Duodenal mucosa (tissue), 2 donors: ENCODE results near the gene SFRP2.

Source experiments
- H3K27ac ChIP-seq: one replicate; pipeline ENCODE4 v1.7.0; 2013; ENCODE audit warnings: low read depth, low read length
- H3K27me3 ChIP-seq, 2 donors: one replicate each; pipeline ENCODE4 v1.7.0; 2013; ENCODE audit warnings: low read length in 2 of 2, control low read depth in 1 of 2; ENCODE audit not compliant: insufficient read depth in 2 of 2, control insufficient read depth in 1 of 2
- H3K36me3 ChIP-seq, 2 donors: one replicate each; pipeline ENCODE4 v1.7.0; 2013; ENCODE audit warnings: low read length in 2 of 2, control low read depth in 1 of 2; ENCODE audit not compliant: insufficient read depth in 2 of 2, control insufficient read depth in 1 of 2
- H3K4me1 ChIP-seq, 2 donors: one replicate each; pipeline ENCODE4 v1.7.0; 2013; ENCODE audit warnings: low read length in 2 of 2, control low read depth in 1 of 2; ENCODE audit not compliant: insufficient read depth in 2 of 2, control insufficient read depth in 1 of 2
- H3K4me3 ChIP-seq, 2 donors: one replicate each; pipeline ENCODE4 v1.7.0; 2013; ENCODE audit warnings: low read length in 2 of 2, low read depth in 1 of 2
- H3K9ac ChIP-seq, 2 donors: one replicate each; pipeline ENCODE4 v1.7.0; 2013; ENCODE audit warnings: low read length in 2 of 2, low read depth in 1 of 2
- H3K9me3 ChIP-seq, 2 donors: one replicate each; pipeline ENCODE4 v1.7.0; 2013; ENCODE audit warnings: low read length in 2 of 2, control low read depth in 1 of 2; ENCODE audit not compliant: control insufficient read depth in 1 of 2

The SFRP2 gene, protein sequence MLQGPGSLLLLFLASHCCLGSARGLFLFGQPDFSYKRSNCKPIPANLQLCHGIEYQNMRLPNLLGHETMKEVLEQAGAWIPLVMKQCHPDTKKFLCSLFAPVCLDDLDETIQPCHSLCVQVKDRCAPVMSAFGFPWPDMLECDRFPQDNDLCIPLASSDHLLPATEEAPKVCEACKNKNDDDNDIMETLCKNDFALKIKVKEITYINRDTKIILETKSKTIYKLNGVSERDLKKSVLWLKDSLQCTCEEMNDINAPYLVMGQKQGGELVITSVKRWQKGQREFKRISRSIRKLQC

GRCh38 chr4:153788413-153789276 lies at the start of gene SFRP2:
TSS of gene SFRP2 (minus strand) at chr4:153789083. CDS start at chr4:153788835, 248 bp downstream.
- Histone ChIP-seq H3K4me1 (peaks cover 13 to 14% of the 10 kb centered on the region in 2 donors), H3K9ac (no peak within 1 kb of the TSS), H3K27me3 (peaks cover 78 to 86% of the 10 kb centered on the region in 2 donors), H3K36me3 (no peaks in the 10 kb centered on the region), H3K9me3 (no peaks in the 10 kb centered on the region), H3K4me3 (peak within 1 kb of the TSS; percentile 12 to 16), H3K27ac (no peak within 1 kb of the TSS)

DNA sequence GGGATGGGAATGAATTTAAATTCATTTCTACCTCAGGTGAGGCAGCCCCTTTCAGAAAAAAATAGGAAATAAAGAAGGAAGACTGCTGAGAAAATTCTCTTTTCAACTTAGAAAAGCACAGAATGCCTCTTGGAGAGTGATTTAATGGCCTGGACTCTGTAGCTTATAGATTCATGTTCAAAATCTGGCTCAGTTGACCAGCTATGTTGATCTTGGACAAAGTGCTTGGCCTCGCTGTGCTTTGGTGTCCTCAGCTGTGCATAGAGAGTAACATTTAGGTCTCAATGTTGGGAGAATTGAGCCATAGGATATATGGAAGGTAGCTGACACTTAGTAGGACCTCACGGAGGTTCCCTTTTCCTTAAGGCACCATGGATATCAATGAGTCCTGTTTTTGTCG lies 49.7 kb upstream of the SFRP2 start:
- no peaks in the 10 kb centered on the region for H3K36me3 ChIP-seq

DNA sequence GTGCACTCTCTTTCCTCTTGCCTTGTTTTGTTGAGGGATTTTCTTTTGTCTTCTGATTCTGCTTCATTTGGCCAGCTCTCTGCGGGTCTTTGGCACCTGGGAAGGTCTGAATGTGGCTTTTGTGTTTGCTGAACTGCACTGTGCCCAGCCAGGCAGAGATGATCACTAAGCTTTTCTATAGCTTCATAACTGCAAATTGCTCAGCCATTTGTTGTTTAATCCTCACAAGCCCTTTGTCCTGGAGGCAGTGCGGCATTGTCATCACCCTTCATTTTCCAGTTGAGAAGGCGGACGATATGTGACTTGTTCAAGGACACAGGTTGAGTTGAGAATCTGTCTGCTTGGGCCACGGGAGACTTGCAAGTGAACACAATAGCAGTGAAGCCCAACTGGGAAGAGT lies 46.0 kb upstream of the SFRP2 start:
- no peaks in the 10 kb centered on the region for H3K4me1 ChIP-seq
- no peak overlapping the region for H3K27ac ChIP-seq
- H3K9ac ChIP-seq: no peak overlapping the region
- no peak overlapping the region for H3K4me3 ChIP-seq
- H3K27me3 ChIP-seq: no peaks in the 10 kb centered on the region
- no peaks in the 10 kb centered on the region for H3K36me3 ChIP-seq
- no peaks in the 10 kb centered on the region for H3K9me3 ChIP-seq

More for the DNA sequence above, 49.7 kb upstream of the SFRP2 start:
- H3K9me3 ChIP-seq: no peaks in the 10 kb centered on the region
- H3K27me3 ChIP-seq: no peaks in the 10 kb centered on the region
- no peak overlapping the region for H3K9ac ChIP-seq
- no peak overlapping the region for H3K27ac ChIP-seq
- H3K4me3 ChIP-seq: no peak overlapping the region
- H3K4me1 ChIP-seq: no peaks in the 10 kb centered on the region

- H3K4me3 ChIP-seq: no peak overlapping the region
- no peak overlapping the region for H3K9ac ChIP-seq
- H3K9me3 ChIP-seq: no peaks in the 10 kb centered on the region
- H3K27me3 ChIP-seq: no peaks in the 10 kb centered on the region
- no peaks in the 10 kb centered on the region for H3K4me1 ChIP-seq
- no peak overlapping the region for H3K27ac ChIP-seq
- no peaks in the 10 kb centered on the region for H3K36me3 ChIP-seq
These were observed 43.9 kb upstream of the SFRP2 start for GRCh38 chr4:153832720-153833287.

DNA sequence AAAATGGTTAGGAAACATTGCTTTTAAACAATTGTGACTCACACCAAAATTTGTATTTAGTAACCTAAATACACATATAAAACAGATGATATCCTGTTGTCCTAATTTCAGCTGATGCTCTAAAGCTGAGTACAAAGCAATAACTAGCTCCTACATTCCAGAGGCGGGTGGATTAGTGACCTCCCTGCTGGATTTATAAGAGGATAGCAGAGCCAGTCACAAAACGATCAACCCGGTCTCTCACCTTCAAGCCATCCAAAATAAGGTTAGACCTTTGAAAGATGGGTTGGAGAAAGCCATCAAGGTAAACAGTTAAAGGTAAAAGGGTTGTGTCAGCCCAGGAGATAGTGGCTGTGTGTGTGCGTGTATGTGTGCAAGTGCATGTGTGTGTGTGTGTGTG lies 43.2 kb upstream of the SFRP2 start:
- Histone ChIP-seq H3K9me3 (no peaks in the 10 kb centered on the region), H3K9ac (no peak overlapping the region), H3K4me1 (no peaks in the 10 kb centered on the region), H3K4me3 (no peak overlapping the region), H3K27me3 (no peaks in the 10 kb centered on the region), H3K36me3 (no peaks in the 10 kb centered on the region), H3K27ac (no peak overlapping the region)

DNA sequence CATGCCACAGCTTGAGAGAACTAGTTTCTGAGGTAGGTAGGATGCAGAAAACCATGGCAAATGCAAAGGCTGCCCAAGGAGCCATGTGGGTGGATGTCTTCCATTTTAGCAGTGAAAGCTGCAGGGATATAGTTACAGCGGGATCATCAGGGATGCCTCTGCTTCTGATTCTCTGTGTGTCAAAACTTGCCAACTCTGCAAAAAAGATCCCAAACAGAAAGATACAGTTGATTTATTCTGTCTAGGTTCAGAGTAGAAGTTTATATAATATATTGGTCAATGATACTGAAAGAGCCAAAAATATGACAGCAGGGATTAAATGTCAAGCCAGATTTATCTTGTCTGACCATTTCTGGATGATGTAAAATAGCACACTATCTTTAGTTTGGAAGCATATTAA lies 42.4 kb upstream of the SFRP2 start:
- Histone ChIP-seq H3K36me3 (no peaks in the 10 kb centered on the region), H3K27me3 (no peaks in the 10 kb centered on the region), H3K9ac (no peak overlapping the region), H3K27ac (no peak overlapping the region), H3K4me3 (no peak overlapping the region), H3K4me1 (no peaks in the 10 kb centered on the region), H3K9me3 (no peaks in the 10 kb centered on the region)

DNA sequence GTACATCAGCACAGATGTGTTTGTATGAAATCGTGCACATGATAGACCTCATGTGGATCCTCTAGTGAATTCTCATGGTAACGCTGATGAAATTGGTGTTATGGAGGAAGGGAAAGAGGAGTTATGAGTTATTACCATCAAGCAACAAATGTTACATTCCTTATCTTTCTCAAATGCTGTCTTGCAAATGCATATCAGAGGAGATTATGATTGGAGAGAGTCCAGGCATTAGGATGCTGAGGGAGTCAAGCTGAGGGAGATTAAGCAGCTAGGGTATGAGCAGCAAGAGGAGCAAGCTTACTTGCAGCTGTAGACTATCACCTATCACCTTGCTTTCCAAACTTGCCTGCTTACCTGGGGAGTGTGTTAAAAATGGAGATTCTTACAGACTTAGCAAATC lies 36.8 kb upstream of the SFRP2 start:
- no peak overlapping the region for H3K4me3 ChIP-seq
- H3K4me1 ChIP-seq: no peaks in the 10 kb centered on the region
- H3K9me3 ChIP-seq: no peaks in the 10 kb centered on the region
- no peaks in the 10 kb centered on the region for H3K36me3 ChIP-seq
- H3K9ac ChIP-seq: no peak overlapping the region
- H3K27me3 ChIP-seq: no peaks in the 10 kb centered on the region
- no peak overlapping the region for H3K27ac ChIP-seq

DNA sequence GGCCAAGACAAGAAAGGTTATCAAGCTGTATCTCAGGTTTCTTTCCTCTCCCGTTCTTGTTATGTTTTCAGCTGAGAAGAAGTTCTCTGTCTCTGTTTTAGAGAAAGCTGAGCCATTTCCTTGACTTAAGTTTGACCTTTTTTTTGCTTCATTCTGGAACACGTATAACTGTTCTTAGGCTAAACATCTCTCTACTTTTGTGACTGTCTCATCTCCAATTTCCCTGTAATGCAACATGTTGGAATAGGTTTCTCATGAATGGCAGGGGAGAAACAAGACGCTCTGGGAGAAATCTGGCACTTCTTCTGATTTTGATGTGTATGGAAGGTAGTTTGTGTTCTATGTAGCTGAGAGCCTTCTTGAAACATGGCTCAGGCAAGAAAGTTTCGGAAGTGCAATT lies 36.2 kb upstream of the SFRP2 start:
- Histone ChIP-seq H3K27ac (no peak overlapping the region), H3K27me3 (no peaks in the 10 kb centered on the region), H3K4me1 (no peaks in the 10 kb centered on the region), H3K4me3 (no peak overlapping the region), H3K36me3 (no peaks in the 10 kb centered on the region), H3K9me3 (no peaks in the 10 kb centered on the region), H3K9ac (no peak overlapping the region)

- Histone ChIP-seq H3K9ac (no peak overlapping the region), H3K36me3 (no peaks in the 10 kb centered on the region), H3K9me3 (no peaks in the 10 kb centered on the region), H3K27ac (no peak overlapping the region), H3K27me3 (no peaks in the 10 kb centered on the region), H3K4me1 (no peaks in the 10 kb centered on the region), H3K4me3 (no peak overlapping the region)
These were observed 35.6 kb upstream of the SFRP2 start for GRCh38 chr4:153824501-153824900.

GRCh38 chr4:153823483-153823882 lies 34.6 kb upstream of the SFRP2 start:
- H3K27me3 ChIP-seq: no peaks in the 10 kb centered on the region
- H3K36me3 ChIP-seq: no peaks in the 10 kb centered on the region
- no peak overlapping the region for H3K9ac ChIP-seq
- H3K4me3 ChIP-seq: no peak overlapping the region
- H3K4me1 ChIP-seq: no peaks in the 10 kb centered on the region
- no peaks in the 10 kb centered on the region for H3K9me3 ChIP-seq
- no peak overlapping the region for H3K27ac ChIP-seq
